Loucy (cell line): Measurements from ENCODE around the gene FNDC8.

Experiments used
- H2AFZ ChIP-seq: fragments of 200-600 bp; sonication (generic); 2 replicates; pipeline ENCODE4 v1.6.0; 2016; ENCODE audit warnings: antibody characterized with exemption, mild to moderate bottlenecking, low read length, moderate library complexity
- H3F3A ChIP-seq: fragments of 200-600 bp; 2 replicates; pipeline ENCODE4 v1.6.0; 2016; ENCODE audit warnings: antibody characterized with exemption, low read depth, mild to moderate bottlenecking
- H3K27me3 ChIP-seq: fragments of 200-600 bp; sonication (generic); 2 replicates; pipeline ENCODE4 v1.6.1; 2014; ENCODE audit warnings: low read length, mild to moderate bottlenecking; ENCODE audit not compliant: insufficient read depth, poor library complexity, severe bottlenecking
- H3K36me3 ChIP-seq: fragments of 200-600 bp; sonication (generic); 2 replicates; pipeline ENCODE4 v1.6.1; 2016; ENCODE audit warnings: low read length; ENCODE audit not compliant: insufficient read depth
- H3K4me1 ChIP-seq: fragments of 200-600 bp; sonication (generic); 2 replicates; pipeline ENCODE4 v1.5.1; 2014; ENCODE audit warnings: low read length, mild to moderate bottlenecking; ENCODE audit not compliant: insufficient read depth, poor library complexity, severe bottlenecking
- H3K4me2 ChIP-seq: fragments of 200-600 bp; sonication (generic); 2 replicates; pipeline ENCODE4 v1.6.0; 2014; ENCODE audit warnings: antibody characterized with exemption, low read length, low read depth, mild to moderate bottlenecking; ENCODE audit not compliant: poor library complexity, severe bottlenecking
- H3K4me3 ChIP-seq: fragments of 200-600 bp; sonication (generic); 2 replicates; pipeline ENCODE4 v1.5.1; 2014; ENCODE audit warnings: low read length, mild to moderate bottlenecking, mixed read lengths; ENCODE audit not compliant: poor library complexity, severe bottlenecking
- H3K79me2 ChIP-seq: fragments of 200-600 bp; sonication (generic); 2 replicates; pipeline ENCODE4 v1.6.1; 2014; ENCODE audit warnings: low read length; ENCODE audit not compliant: insufficient read depth
- H3K9ac ChIP-seq: fragments of 200-600 bp; sonication (generic); 2 replicates; pipeline ENCODE4 v1.6.0; 2014; ENCODE audit warnings: mild to moderate bottlenecking, low read depth, low read length, moderate library complexity; ENCODE audit not compliant: poor library complexity, severe bottlenecking
- H3K9me2 ChIP-seq: fragments of 200-600 bp; sonication (generic); replicated peaks from 2 replicates; pipeline ENCODE4 v1.6.1; 2016; ENCODE audit warnings: low read depth, low read length, mixed read lengths
- H3K9me3 ChIP-seq: fragments of 200-600 bp; sonication (generic); 2 replicates; pipeline ENCODE4 v1.6.1; 2014; ENCODE audit warnings: mild to moderate bottlenecking, antibody characterized with exemption, low read length, low read depth; ENCODE audit not compliant: insufficient read depth
- H4K20me1 ChIP-seq: fragments of 200-600 bp; sonication (generic); 2 replicates; pipeline ENCODE4 v1.6.0; 2014; ENCODE audit warnings: antibody characterized with exemption, low read length, mild to moderate bottlenecking; ENCODE audit not compliant: insufficient read depth, poor library complexity, severe bottlenecking
- CTCF ChIP-seq: fragments of 200-600 bp; sonication (generic); conservative IDR thresholded peaks from 2 replicates; pipeline ENCODE4 v1.5.1; 2014; ENCODE audit warnings: mild to moderate bottlenecking, antibody characterized with exemption, low read length
- EZH2phosphoT487 ChIP-seq: fragments of 200-600 bp; IDR thresholded peaks from 2 replicates; pipeline ENCODE4 v1.6.1; 2018; ENCODE audit warnings: antibody characterized with exemption, mild to moderate bottlenecking, moderate library complexity, borderline replicate concordance

The FNDC8 gene

GRCh38 chr17:35132816-35133550, 11.6 kb downstream of the FNDC8 start:
- peaks cover 4% of the 10 kb centered on the region; the same call in 1 of the 2 replicates for H3K79me2 ChIP-seq
- no peaks in the 10 kb centered on the region for H3F3A ChIP-seq
- no peak overlapping the region for H3K4me2 ChIP-seq
- no peak overlapping the region for H2AFZ ChIP-seq
- peaks cover 3% of the 10 kb centered on the region for H4K20me1 ChIP-seq
- H3K4me3 ChIP-seq, result no peak overlapping the region
- peaks cover 70% of the 10 kb centered on the region; the same call in 1 of the 2 replicates for H3K36me3 ChIP-seq
- no peaks in the 10 kb centered on the region for H3K27me3 ChIP-seq
- no peaks in the 10 kb centered on the region for H3K9me2 ChIP-seq
- H3K9ac ChIP-seq, result no peak overlapping the region
- no peaks in the 10 kb centered on the region for H3K9me3 ChIP-seq
- peaks cover 2% of the 10 kb centered on the region for H3K4me1 ChIP-seq
- TF ChIP-seq EZH2phosphoT487 (no peak), CTCF (no peak)

DNA sequence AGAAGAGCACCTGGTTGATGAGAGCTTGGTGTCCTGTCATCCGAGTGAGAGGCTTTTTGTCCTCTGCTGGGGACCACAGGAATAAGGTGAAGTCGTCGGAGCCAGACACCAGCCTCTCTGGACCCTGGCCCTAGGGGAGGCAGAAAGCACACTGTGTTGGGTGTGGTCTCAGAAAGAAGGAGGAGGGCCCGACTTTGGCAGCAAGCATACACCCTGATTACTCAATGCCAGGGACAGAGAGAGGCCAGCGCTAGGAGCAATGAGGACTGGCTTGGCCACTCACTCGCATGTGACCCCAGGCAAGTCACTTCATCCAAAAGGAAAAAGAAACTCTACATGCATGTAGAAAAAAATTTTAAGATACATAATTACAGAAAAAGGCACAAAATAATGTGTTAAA, 13.9 kb downstream of the FNDC8 start:
- H3K79me2 ChIP-seq, result peaks cover 24% of the 10 kb centered on the region; the same call in 1 of the 2 replicates
- H3K9ac ChIP-seq, result no peak overlapping the region
- no peaks in the 10 kb centered on the region for H3K9me2 ChIP-seq
- H2AFZ ChIP-seq, result no peak overlapping the region
- no peak overlapping the region for H3K4me3 ChIP-seq
- TF ChIP-seq EZH2phosphoT487 (no peak), CTCF (no peak)
- H3K36me3 ChIP-seq, result peaks cover 85% of the 10 kb centered on the region; the same call in 1 of the 2 replicates
- H3K27me3 ChIP-seq, result no peaks in the 10 kb centered on the region
- H3K9me3 ChIP-seq, result no peaks in the 10 kb centered on the region
- no peak overlapping the region for H3K4me2 ChIP-seq
- no peaks in the 10 kb centered on the region for H3F3A ChIP-seq
- peaks cover 8% of the 10 kb centered on the region for H4K20me1 ChIP-seq
- H3K4me1 ChIP-seq, result peaks cover 11% of the 10 kb centered on the region

DNA sequence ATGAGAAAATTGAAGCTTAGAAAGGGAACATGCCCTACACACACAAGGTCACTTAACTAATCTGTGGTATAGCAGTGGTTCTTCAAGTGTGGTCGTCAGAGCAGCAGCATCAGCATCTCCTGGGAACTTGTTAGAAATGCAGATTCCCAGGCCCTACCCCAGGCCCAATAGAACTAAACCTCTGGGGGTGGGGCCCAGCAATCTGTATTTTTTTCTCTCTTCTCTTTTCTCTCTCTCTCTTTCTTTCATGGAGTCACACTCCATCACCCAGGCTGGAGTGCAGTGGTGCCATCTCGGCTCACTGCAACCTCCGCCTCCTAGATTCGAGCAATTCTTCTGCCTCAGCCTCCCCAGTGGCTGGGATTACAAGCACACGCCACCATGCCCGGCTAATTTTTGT, 16.8 kb downstream of the FNDC8 start:
- TF ChIP-seq EZH2phosphoT487 (no peak), CTCF (no peak)
- Histone ChIP-seq H2AFZ (no peak overlapping the region), H3K79me2 (peaks cover 41% of the 10 kb centered on the region), H3K4me3 (no peak overlapping the region), H3K4me2 (no peak overlapping the region), H3K27me3 (no peaks in the 10 kb centered on the region), H3K4me1 (peaks cover 19% of the 10 kb centered on the region), H3K9me2 (no peaks in the 10 kb centered on the region), H3K9me3 (no peaks in the 10 kb centered on the region), H3K9ac (no peak overlapping the region), H3F3A (no peaks in the 10 kb centered on the region), H3K36me3 (peaks cover 60% of the 10 kb centered on the region; the same call in 1 of the 2 replicates), H4K20me1 (peaks cover 5% of the 10 kb centered on the region)
